ENCODE data around the gene TAS1R1. TPM values are rescaled to one million over a fixed set of nuclear protein-coding genes. Genes with fewer than 3 reads are reported as not detected.

The TAS1R1 gene
- total RNA-seq, 2 donors from 2014 or later, result 0.31 to 0.51 TPM

- H3K9me3 ChIP-seq (ENCODE audit: control insufficient read depth, low read length), result no peaks in the 10 kb centered on the region
- H3K27ac ChIP-seq (ENCODE audit: low read depth, low read length), result peak overlapping the region; percentile 41
- TF ChIP-seq, protein P1, sequence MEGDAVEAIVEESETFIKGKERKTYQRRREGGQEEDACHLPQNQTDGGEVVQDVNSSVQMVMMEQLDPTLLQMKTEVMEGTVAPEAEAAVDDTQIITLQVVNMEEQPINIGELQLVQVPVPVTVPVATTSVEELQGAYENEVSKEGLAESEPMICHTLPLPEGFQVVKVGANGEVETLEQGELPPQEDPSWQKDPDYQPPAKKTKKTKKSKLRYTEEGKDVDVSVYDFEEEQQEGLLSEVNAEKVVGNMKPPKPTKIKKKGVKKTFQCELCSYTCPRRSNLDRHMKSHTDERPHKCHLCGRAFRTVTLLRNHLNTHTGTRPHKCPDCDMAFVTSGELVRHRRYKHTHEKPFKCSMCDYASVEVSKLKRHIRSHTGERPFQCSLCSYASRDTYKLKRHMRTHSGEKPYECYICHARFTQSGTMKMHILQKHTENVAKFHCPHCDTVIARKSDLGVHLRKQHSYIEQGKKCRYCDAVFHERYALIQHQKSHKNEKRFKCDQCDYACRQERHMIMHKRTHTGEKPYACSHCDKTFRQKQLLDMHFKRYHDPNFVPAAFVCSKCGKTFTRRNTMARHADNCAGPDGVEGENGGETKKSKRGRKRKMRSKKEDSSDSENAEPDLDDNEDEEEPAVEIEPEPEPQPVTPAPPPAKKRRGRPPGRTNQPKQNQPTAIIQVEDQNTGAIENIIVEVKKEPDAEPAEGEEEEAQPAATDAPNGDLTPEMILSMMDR (conservative IDR thresholded peaks at IDR 0.05), result no peak
- 82 to 86% methylated on average over 9 of the region's 9 CpGs for WGBS, 2 experiments (ENCODE audit: insufficient coverage in 1 of 2, insufficient read length in 1 of 2)
- H3K36me3 ChIP-seq (ENCODE audit: control insufficient read depth, insufficient read depth, low read length), result no peaks in the 10 kb centered on the region
- H3K4me3 ChIP-seq (ENCODE audit: low read length), result no peak overlapping the region
- DNase-seq, result no peak
- Mint-ChIP-seq H3K36me3 (ENCODE audit: low read depth) (no peaks in the 10 kb centered on the region), H3K4me3 (no peak overlapping the region), H3K9me3 (no peaks in the 10 kb centered on the region), H3K4me1 (no peaks in the 10 kb centered on the region), H3K27me3 (ENCODE audit: insufficient read depth) (no peaks in the 10 kb centered on the region), H3K27ac (no peak overlapping the region)
- H3K27me3 ChIP-seq (ENCODE audit: control insufficient read depth, insufficient read depth, low read length, poor library complexity, severe bottlenecking), result no peaks in the 10 kb centered on the region
- H3K4me1 ChIP-seq (ENCODE audit: control insufficient read depth, insufficient read depth, low read length), result no peaks in the 10 kb centered on the region
- no peak overlapping the region for H3K9ac ChIP-seq (ENCODE audit: extremely low read depth, low read length, poor library complexity, severe bottlenecking)
Observed at GRCh38 chr1:6513320-6513801, 41.7 kb upstream of the TAS1R1 start.

DNA sequence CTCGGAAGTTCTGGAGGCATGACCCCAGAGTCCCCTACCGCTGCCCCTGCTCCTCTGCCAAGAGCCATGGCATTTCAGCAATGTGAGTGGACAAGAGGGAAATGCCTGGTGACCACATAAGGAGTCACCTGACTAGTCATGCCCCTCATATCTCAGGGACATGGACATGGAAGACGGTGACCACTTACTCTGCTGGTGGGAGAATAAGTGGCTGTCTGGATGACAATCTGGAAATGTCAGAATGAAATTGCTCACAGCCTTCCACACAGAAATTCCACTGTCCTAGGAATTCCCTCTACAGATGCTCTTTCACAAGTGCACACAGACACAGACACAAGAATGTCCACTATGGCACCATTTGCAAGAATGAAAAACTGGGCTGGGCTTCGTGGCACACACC lies 39.3 kb upstream of the TAS1R1 start:
- Mint-ChIP-seq H3K9me3 (no peaks in the 10 kb centered on the region), H3K36me3 (ENCODE audit: low read depth) (no peaks in the 10 kb centered on the region), H3K4me3 (no peak overlapping the region), H3K4me1 (peaks cover 8% of the 10 kb centered on the region), H3K27me3 (ENCODE audit: insufficient read depth) (no peaks in the 10 kb centered on the region), H3K27ac (no peak overlapping the region)
- WGBS, 2 experiments (ENCODE audit: insufficient coverage in 1 of 2, insufficient read length in 1 of 2), result 89 to 100% methylated on average over 4 of the region's 4 CpGs
- no peaks in the 10 kb centered on the region for H3K36me3 ChIP-seq (ENCODE audit: control insufficient read depth, insufficient read depth, low read length)
- TF ChIP-seq, protein P1 (conservative IDR thresholded peaks at IDR 0.05), result no peak
- DNase-seq, result no peak
- H3K9ac ChIP-seq (ENCODE audit: extremely low read depth, low read length, poor library complexity, severe bottlenecking), result no peak overlapping the region
- no peaks in the 10 kb centered on the region for H3K9me3 ChIP-seq (ENCODE audit: control insufficient read depth, low read length)
- H3K4me1 ChIP-seq (ENCODE audit: control insufficient read depth, insufficient read depth, low read length), result peaks cover 3% of the 10 kb centered on the region
- H3K4me3 ChIP-seq (ENCODE audit: low read length), result no peak overlapping the region
- H3K27me3 ChIP-seq (ENCODE audit: control insufficient read depth, insufficient read depth, low read length, poor library complexity, severe bottlenecking), result no peaks in the 10 kb centered on the region
- H3K27ac ChIP-seq (ENCODE audit: low read depth, low read length), result no peak overlapping the region

DNA sequence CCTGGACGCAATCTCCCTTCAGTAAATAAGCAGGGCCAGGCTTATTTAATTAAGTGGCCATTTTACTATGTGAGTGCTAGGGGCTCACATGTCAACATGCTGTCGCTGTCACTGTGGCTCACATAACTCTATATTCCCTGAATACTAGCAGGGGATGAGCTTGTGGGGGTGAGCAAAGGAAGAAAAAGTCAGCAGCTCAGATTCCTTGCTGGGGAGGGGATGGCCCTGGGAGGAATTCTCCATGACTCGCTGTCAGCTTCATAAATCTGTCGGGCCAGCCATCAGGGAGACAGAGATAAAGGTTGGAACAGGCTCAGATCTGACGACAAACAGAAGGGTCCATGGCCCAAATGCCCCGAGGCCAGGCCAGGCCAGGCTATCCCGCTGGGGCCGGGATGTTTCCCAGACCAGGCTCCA lies 37.7 kb upstream of the TAS1R1 start:
- peaks cover 5% of the 10 kb centered on the region for H3K36me3 ChIP-seq (ENCODE audit: control insufficient read depth, insufficient read depth, low read length)
- 87 to 88% methylated on average over 4 to 8 of the region's 8 CpGs for WGBS, 2 experiments (ENCODE audit: insufficient coverage in 1 of 2, insufficient read length in 1 of 2)
- no peak overlapping the region for H3K9ac ChIP-seq (ENCODE audit: extremely low read depth, low read length, poor library complexity, severe bottlenecking)
- Mint-ChIP-seq H3K27me3 (ENCODE audit: insufficient read depth) (no peaks in the 10 kb centered on the region), H3K4me1 (peaks cover 9% of the 10 kb centered on the region), H3K4me3 (no peak overlapping the region), H3K27ac (no peak overlapping the region), H3K9me3 (no peaks in the 10 kb centered on the region), H3K36me3 (ENCODE audit: low read depth) (peaks cover 5% of the 10 kb centered on the region)
- H3K27me3 ChIP-seq (ENCODE audit: control insufficient read depth, insufficient read depth, low read length, poor library complexity, severe bottlenecking), result no peaks in the 10 kb centered on the region
- peak overlapping the region; percentile 8 for H3K27ac ChIP-seq (ENCODE audit: low read depth, low read length)
- H3K9me3 ChIP-seq (ENCODE audit: control insufficient read depth, low read length), result no peaks in the 10 kb centered on the region
- H3K4me3 ChIP-seq (ENCODE audit: low read length), result no peak overlapping the region
- TF ChIP-seq, protein P1 (conservative IDR thresholded peaks at IDR 0.05), result no peak
- DNase-seq, result no peak
- peaks cover 3% of the 10 kb centered on the region for H3K4me1 ChIP-seq (ENCODE audit: control insufficient read depth, insufficient read depth, low read length)

All from endodermal cell (in vitro differentiated cells).